SK-N-MC (cell line): ENCODE data around the gene WDHD1.
A peak's percentile ranks its signal among the peaks of the same experiment; 100 is the strongest.
"Not testable (repeated sequence)": the region's sequence is repeated elsewhere in the genome, so short reads cannot be mapped to it uniquely, and the experiment has no call there.

Source experiments
- DNase-seq: peaks from one replicate; pipeline ENCODE4 v3.0.0-alpha.2; 2011; ENCODE audit warnings: low read depth, low spot score
- H3K27ac ChIP-seq: fragments of 200-600 bp; sonication (generic); 2 replicates; pipeline ENCODE4 v1.5.1; 2016; ENCODE audit warnings: mixed run types
- H3K36me3 ChIP-seq: fragments of 200-600 bp; sonication (generic); 2 replicates; pipeline ENCODE4 v1.6.1; 2017; ENCODE audit warnings: antibody characterized with exemption, low read length, mixed read lengths; ENCODE audit not compliant: insufficient read depth
- H3K4me3 ChIP-seq: fragments of 200-600 bp; sonication (generic); 2 replicates; pipeline ENCODE4 v1.5.1; 2016
- H3K9ac ChIP-seq: fragments of 200-600 bp; sonication (generic); 2 replicates; pipeline ENCODE4 v1.8.0; 2017; ENCODE audit warnings: mixed run types, mixed read lengths; ENCODE audit not compliant: insufficient read length
- H3K9me3 ChIP-seq: fragments of 200-600 bp; sonication (generic); 2 replicates; pipeline ENCODE4 v1.6.1; 2017; ENCODE audit warnings: low read depth, mild to moderate bottlenecking, antibody characterized with exemption, low read length, moderate library complexity, mixed read lengths
- EZH2 ChIP-seq: fragments of 200-600 bp; sonication (generic); IDR thresholded peaks from one replicate; pipeline ENCODE4 v1.6.1; 2017; ENCODE audit warnings: antibody characterized with exemption
- FOXP2 ChIP-seq: optimal IDR thresholded peaks from 2 replicates; pipeline ENCODE3; 2011; ENCODE audit warnings: mild to moderate bottlenecking, moderate library complexity; ENCODE audit not compliant: insufficient read depth; ENCODE audit errors: extremely low read length, control extremely low read depth
- POLR2AphosphoS5 ChIP-seq: IDR thresholded peaks from 2 replicates; pipeline ENCODE4 v1.6.1; 2012; ENCODE audit warnings: mild to moderate bottlenecking, low read depth, low read length, borderline replicate concordance

WDHD1 gene

DNA sequence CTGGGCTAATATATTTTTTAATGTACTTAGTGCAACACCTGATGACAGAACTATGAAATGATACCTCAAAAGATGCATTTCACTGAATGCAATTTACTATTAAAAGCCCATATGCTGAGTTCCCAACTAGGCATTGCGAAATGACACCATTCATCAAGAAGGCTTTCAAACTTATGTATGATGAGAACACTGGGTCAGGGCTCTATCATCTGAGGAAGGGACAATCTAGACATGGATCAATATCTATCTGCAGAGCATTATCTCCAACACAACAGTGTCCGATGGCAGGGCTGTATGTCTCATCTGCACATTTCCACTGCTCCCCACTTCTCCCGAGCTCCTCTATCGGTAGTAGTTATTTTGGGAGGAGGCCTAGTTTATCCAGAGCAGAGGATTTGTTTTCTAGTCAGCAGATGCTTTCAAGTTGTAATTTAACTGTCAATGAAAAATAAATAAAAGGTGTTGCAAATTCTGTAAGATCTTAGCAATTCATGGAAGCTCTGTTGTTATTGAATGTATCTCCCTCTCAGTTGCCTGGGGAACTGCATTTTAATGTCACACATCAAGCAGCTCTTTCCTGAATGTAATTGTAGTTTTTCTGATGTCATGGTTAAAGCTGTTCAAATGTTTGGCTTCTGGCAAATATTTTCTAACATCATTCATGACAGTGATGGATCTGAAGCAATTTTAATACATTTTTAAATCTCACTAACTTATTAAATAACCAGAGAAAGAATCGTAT, 116.9 kb downstream of the WDHD1 start:
- Histone ChIP-seq H3K4me3 (no peak overlapping the region), H3K36me3 (no peaks in the 10 kb centered on the region), H3K27ac (no peak overlapping the region), H3K9me3 (no peaks in the 10 kb centered on the region), H3K9ac (no peak overlapping the region)
- no peak for DNase-seq
- no peak for TF ChIP-seq FOXP2
- TF ChIP-seq POLR2AphosphoS5, result no peak
- TF ChIP-seq EZH2, result no peak

DNA sequence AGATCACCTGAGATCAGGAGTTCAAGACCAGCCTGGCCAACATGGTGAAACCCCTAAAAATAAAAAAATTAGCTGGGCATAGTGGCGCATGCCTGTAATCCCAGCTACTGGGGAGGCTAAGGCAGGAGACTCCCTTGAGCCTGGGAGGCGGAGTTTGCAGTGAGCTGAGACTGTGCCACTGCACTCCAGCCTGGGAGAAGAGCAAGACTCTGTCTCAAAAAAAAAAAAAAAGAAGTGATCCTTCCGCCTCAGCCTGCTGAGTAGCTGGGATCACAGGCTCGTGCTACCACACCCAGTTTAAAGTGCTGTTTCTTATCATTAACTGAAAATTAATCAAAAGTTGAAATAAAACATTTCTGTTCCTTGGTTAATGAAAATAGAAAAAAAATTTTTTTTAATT, 117.9 kb downstream of the WDHD1 start:
- not testable (repeated sequence) for H3K9ac ChIP-seq, DNase-seq, H3K9me3 ChIP-seq, H3K4me3 ChIP-seq, H3K36me3 ChIP-seq, H3K27ac ChIP-seq

DNA sequence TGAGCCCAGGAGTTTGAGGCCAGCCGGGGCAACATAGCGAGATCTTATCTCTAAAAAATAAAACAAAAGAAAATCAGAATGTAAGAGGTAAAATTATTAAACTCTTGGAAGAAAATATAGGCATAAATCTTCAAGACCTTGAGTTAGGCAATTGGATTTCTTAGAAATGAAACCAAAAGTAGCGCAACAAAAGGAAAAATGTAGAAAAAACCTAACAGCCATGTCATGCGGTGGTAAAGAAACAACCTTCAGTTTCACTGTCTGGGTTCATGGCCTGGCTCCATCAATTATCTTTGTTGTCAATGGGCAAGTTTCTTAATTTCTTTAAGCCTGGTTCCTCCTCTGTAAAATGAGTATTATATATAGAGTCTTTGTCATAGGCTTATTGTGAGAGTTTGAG, 118.7 kb downstream of the WDHD1 start:
- no peaks in the 10 kb centered on the region for H3K9me3 ChIP-seq
- no peak overlapping the region for H3K4me3 ChIP-seq
- H3K36me3 ChIP-seq, result no peaks in the 10 kb centered on the region
- no peak for DNase-seq
- no peak overlapping the region for H3K27ac ChIP-seq
- TF ChIP-seq POLR2AphosphoS5 (no peak), EZH2 (no peak), FOXP2 (no peak)
- H3K9ac ChIP-seq, result no peak overlapping the region

DNA sequence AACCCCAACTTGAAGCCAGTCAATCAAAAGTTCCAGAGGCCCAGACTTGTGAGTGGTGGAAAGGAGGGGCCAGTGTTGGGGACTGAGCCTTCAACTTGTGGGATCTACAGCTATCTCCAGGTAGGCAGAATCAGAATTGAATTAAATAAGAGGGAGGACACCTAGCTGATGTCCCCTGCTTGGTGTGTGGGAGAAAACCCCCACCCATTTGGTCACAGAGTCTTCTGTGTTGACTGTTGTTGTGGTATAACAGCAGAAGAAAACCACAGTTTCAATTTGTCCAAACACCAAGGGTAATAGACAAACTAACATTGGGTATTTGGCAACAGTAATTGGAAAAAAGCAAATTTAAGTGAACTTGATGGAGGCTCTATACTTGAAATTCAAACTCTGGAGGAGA, 120.8 kb downstream of the WDHD1 start:
- no peaks in the 10 kb centered on the region for H3K36me3 ChIP-seq
- no peak overlapping the region for H3K4me3 ChIP-seq
- no peak overlapping the region for H3K27ac ChIP-seq
- H3K9me3 ChIP-seq, result no peaks in the 10 kb centered on the region
- DNase-seq, result no peak
- H3K9ac ChIP-seq, result no peak overlapping the region
- no peak for TF ChIP-seq EZH2
- TF ChIP-seq FOXP2, result no peak
- TF ChIP-seq POLR2AphosphoS5, result no peak

DNA sequence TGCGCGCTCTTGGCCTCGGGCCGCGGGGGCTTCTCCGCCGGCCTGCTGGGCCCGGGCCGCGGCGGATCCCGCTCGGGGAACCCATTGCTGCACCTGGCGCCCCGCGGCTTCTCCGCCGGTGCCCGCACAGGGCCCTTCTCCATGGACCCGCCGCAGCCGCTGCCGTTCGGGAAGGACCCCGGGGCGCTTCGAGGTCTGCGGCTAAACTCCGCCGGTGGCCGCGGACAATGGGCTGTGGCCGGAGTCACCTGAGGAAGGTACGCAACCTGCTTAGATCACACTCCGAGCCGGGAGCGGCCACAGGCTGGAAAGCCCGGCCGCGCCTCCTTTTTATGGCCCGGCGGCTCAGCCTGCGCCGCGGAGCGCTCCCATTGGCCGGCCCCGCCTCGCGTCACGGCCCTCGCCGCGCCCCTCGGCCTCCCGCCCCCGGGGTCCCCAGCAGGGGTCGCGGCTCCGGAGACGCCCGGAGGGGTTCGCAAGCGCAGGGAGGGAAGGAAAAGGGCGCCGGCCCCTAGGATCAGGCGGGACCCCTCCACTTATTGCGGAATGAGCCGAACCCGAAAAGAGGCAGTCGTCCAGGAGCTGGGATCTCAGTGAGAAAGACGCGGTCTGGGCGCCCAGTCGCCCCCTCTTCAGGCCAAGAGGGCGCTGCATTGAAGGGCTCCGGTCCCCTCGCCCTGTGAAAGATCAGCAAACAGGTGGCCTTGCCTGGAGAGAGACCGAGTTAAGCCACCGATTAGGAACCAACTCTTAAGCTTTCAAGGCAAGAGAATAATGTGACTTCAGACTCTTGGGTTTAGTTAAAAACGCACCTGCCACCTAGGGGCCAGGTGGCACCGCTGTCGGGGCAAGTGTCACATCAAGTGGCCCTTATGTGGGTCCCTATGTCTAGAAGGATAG, 124.1 kb downstream of the WDHD1 start, which contains the start of gene GCH1:
Gene GCH1 (minus strand): TSS at position 306 of the 900 bp plus-strand sequence. CDS start 163 bp downstream, at position 143.
- no peak for DNase-seq
- Histone ChIP-seq H3K36me3 (no peaks in the 10 kb centered on the region), H3K9me3 (no peaks in the 10 kb centered on the region), H3K9ac (peak within 1 kb of the TSS; percentile 64), H3K4me3 (peak within 1 kb of the TSS; percentile 98), H3K27ac (no peak within 1 kb of the TSS)
- no peak for TF ChIP-seq FOXP2
- TF ChIP-seq POLR2AphosphoS5, result peak; percentile 87
- TF ChIP-seq EZH2, result no peak

DNA sequence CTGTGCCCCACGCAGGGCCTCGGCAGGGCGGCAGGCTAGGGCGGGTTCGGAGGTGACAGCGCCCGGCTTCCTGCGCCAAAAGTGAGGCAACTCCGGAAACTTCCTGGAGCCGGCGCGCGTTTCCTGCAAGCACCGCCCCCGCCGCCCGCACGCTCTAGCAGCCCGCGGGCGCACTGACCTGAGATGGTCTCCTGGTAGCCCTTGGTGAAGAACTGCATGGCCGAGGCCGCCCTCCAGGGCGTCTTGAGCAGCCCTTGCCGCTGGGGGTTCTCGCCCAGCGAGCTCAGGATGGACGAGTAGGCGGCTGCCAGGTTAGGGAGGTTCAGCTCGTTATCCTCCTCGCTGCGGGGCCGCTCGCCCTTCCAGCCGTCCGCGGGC, 124.8 kb downstream of the WDHD1 start:
- Histone ChIP-seq H3K36me3 (no peaks in the 10 kb centered on the region), H3K27ac (no peak overlapping the region), H3K9ac (peak overlapping the region; percentile 64), H3K4me3 (peak overlapping the region; percentile 98), H3K9me3 (no peaks in the 10 kb centered on the region)
- DNase-seq, result no peak
- TF ChIP-seq EZH2, result no peak
- TF ChIP-seq POLR2AphosphoS5, result no peak
- no peak for TF ChIP-seq FOXP2

DNA sequence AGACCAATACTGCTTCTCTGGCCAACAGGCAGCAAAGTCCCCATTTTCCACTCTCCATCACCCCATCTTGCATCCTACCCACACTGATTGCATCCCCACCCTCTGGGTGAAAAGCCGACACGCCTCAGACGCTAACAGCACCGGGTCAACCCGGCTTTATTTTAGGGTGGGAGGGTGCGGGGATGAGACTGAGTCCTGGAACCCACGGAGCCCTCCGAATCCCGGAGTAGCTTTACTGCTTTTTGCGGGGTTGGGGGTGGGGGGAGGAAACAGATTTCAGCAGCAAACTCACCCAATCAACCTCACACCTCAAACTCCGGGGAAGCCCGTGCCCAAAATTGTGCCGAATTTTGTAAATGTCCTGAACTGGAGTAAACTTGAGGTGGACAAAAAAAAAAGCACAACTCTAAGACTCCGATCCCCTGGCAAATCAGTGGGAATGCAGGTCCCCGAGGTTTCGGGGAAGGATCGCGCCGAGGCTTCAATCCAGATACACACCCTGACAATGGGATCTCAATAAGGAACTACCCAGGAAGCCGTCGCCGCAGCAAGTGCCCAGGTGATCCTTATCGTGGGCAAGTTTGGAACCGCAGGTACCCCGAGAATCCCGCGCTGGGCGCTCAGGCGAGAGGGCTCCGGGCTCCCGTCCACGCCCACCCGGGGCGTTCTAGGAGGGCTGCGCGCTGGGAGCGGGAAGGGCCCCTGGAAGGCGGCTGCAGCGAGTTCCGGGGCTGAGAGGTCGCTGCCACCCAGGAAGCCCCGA, 125.3 kb downstream of the WDHD1 start:
- Histone ChIP-seq H3K9me3 (no peaks in the 10 kb centered on the region), H3K4me3 (peak overlapping the region; percentile 98), H3K9ac (peak overlapping the region; percentile 60), H3K27ac (no peak overlapping the region), H3K36me3 (no peaks in the 10 kb centered on the region)
- TF ChIP-seq FOXP2 (no peak), POLR2AphosphoS5 (no peak), EZH2 (no peak)
- DNase-seq, result no peak

DNA sequence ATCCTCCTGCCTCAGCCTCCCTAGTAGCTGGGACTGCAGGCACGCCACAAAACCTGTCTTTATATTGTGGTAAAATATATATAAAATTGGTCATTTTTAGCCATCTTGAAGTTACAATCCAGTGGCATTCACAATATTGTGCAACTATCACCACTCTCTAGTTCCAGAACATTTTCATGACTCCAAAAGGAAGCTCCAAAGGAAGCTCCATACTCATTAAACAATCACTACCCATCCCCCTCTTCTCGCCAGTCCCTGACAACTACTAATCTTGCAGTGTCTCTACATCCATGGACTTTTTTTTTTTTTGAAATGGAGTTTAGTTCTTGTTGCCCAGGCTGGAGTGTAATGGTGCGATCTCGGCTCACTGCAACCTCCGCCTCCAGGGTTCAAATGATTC, 127.3 kb downstream of the WDHD1 start:
- TF ChIP-seq POLR2AphosphoS5 (no peak), EZH2 (no peak)
- Histone ChIP-seq H3K27ac (no peak overlapping the region), H3K9me3 (no peaks in the 10 kb centered on the region), H3K36me3 (no peaks in the 10 kb centered on the region), H3K4me3 (no peak overlapping the region), H3K9ac (no peak overlapping the region)
- no peak for DNase-seq

DNA sequence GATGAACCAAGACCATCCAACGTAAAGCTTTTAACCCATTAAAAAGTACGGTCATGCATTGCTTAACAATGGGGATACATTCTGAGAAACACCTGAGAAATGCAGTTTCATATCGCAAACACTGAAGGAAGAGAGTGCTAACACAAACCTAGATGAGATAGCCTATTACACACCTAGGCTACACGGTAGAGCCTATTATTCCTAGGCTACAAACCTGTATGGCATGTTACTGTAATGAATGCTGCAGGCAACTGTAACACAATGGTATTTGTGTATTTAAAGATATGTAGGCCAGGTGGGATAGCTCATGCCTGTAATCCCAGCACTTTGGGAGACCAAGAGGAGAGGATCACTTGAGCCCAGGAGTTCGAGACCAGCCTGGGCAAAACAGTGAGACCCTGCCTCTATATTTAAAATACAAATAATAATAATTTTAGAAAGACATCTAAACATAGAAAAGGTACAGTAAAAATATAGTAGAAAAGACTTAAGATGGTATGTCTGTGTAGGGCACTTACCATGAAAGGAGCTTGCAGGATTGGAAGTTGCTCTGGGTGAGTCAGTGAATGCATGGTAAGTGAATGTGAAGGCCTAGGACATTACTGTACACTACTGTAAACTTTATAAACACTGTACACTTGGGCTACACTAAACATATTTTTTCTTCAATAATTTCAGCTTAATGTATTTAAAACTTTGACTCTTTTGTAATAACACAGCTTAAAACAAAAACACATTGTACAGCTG, 128.9 kb downstream of the WDHD1 start:
- DNase-seq, H3K9ac ChIP-seq, H3K9me3 ChIP-seq, H3K27ac ChIP-seq, H3K36me3 ChIP-seq, H3K4me3 ChIP-seq: not testable (repeated sequence)
